Measurements from ENCODE around the gene IL26.
A peak's percentile ranks its signal among the peaks of the same experiment; 100 is the strongest.

The IL26 gene

GRCh38 chr12:68185598-68185997, 40.0 kb downstream of the IL26 start (continued):
- TF ChIP-seq, protein P1, sequence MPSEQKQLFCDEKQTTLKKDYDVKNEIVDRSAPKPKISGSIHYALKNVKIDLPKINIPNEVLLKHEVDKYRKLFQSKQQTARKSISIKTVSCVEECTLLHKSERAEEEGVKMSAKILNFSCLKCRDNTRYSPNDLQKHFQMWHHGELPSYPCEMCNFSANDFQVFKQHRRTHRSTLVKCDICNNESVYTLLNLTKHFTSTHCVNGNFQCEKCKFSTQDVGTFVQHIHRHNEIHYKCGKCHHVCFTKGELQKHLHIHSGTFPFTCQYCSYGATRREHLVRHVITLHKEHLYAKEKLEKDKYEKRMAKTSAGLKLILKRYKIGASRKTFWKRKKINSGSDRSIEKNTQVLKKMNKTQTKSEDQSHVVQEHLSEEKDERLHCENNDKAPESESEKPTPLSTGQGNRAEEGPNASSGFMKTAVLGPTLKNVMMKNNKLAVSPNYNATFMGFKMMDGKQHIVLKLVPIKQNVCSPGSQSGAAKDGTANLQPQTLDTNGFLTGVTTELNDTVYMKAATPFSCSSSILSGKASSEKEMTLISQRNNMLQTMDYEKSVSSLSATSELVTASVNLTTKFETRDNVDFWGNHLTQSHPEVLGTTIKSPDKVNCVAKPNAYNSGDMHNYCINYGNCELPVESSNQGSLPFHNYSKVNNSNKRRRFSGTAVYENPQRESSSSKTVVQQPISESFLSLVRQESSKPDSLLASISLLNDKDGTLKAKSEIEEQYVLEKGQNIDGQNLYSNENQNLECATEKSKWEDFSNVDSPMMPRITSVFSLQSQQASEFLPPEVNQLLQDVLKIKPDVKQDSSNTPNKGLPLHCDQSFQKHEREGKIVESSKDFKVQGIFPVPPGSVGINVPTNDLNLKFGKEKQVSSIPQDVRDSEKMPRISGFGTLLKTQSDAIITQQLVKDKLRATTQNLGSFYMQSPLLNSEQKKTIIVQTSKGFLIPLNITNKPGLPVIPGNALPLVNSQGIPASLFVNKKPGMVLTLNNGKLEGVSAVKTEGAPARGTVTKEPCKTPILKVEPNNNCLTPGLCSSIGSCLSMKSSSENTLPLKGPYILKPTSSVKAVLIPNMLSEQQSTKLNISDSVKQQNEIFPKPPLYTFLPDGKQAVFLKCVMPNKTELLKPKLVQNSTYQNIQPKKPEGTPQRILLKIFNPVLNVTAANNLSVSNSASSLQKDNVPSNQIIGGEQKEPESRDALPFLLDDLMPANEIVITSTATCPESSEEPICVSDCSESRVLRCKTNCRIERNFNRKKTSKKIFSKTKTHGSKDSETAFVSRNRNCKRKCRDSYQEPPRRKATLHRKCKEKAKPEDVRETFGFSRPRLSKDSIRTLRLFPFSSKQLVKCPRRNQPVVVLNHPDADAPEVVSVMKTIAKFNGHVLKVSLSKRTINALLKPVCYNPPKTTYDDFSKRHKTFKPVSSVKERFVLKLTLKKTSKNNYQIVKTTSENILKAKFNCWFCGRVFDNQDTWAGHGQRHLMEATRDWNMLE (tag by site-specific recombination; conservative IDR thresholded peaks at IDR 0.05; ENCODE audit: low read depth) = no peak
- TF ChIP-seq ZBTB44 (tag by site-specific recombination; IDR thresholded peaks at IDR 0.05) (no peak), ZNF548 (tag by site-specific recombination; IDR thresholded peaks at IDR 0.05) (no peak)

DNA sequence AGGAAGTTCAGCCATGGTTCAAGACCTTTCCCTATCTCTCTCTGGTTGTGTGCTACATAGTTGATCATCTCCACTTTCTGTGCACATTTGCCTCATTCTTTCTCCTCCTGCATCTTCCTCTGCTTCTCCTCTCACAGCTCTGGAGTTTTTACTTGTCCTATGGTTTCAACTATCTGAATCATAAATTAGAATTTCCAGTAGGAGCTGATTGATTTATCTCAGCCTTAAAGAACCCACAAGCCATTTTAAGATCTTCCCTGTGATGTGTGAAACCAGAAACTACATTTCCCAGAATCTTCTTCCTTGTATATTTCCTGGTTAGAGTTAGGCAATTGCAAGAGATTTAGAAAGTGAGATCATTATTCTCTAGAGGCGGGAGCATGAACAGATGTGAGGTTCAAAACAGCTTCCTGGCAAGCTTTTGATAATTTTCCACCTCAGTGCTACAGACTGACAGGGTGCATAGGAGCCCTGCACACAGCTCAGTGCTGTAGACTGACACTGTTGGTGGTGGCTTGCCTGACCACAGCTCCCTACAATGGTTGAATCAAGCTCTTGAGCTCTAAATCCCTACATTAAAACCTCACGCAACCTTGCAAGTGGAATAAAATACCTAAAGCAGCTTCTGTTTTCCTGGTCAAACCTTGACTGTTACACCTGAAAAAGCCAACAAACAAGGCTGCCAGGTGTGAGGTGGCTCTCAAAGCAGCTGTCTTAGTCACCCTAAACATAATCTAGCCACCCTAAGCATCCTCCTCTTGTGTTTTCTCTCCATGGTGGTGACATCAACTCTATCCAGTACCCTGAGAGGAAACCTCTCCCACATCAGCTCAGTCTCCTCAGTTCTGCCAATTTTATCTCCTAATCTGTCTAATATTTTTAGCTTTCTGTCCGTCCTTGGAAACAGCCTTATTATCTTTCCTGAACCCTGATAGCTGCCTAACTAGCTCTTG, 44.5 kb downstream of the IL26 start:
- ChIA-PET POLR2A (no interaction called here), CTCF (interaction anchor here (0.9 to 1.0 kb wide), 2 partner anchors 136 to 137 kb away, joined by 3 read pairs; no protein-coding TSS in a partner anchor)
- Histone ChIP-seq H3K27ac (ENCODE audit: extremely low read depth, low read depth, low read length) (no peak overlapping the region), H3K9me3 (ENCODE audit: control insufficient read depth, insufficient read depth, low read depth, low read length) (no peaks in the 10 kb centered on the region), H3K36me3 (ENCODE audit: control insufficient read depth in 2 of 2, insufficient read depth in 1 of 2, low read length in 2 of 2) (no peaks in the 10 kb centered on the region), H3K4me3 (ENCODE audit: low read depth, low read length) (no peak overlapping the region), H3K4me1 (ENCODE audit: control insufficient read depth, insufficient read depth, low read length) (no peaks in the 10 kb centered on the region)
- TF ChIP-seq ZNF366 (tag by site-specific recombination; conservative IDR thresholded peaks at IDR 0.05) (no peak), ATF2 (tag by site-specific recombination; IDR thresholded peaks at IDR 0.05; ENCODE audit: low read depth) (no peak), ZNF335 (tag by site-specific recombination; conservative IDR thresholded peaks at IDR 0.05) (0 out of 2 replicates have a peak, but pooled peaks have one; percentile 19), ZNF140 (tag by site-specific recombination; IDR thresholded peaks at IDR 0.05) (no peak)

DNA sequence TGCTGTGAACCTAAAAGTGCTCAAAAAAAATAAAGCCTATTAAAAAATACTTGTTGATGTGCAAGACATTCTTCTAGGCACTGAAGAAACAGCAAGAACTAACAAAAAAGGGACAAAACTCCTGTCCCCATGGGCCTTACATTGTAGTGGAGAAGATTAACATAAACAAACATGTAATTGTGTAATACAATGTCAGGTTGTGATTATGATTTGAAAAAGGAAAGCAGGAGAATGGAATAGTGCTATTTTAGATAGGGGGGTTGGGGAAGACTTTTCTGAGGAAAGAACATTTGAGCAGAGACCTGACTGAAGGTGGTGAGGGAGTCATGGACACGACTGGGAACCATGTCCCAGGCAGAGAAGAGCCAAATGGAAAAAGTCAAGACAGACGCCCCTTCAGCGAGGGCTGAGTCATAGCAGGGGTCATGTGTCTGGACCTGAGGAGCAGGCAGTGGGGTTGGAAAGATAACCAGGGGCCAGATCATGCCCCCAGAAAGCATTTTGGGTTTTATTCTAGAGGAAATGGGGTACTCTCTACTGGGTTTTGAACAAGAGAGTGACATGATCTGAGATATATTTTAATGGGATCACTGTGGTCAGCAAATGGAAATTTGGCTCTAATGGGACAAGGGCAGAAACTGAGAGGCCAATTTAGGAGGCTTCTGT, 46.7 kb downstream of the IL26 start:
- Histone ChIP-seq H3K4me3 (ENCODE audit: low read depth, low read length) (no peak overlapping the region), H3K27ac (ENCODE audit: extremely low read depth, low read depth, low read length) (no peak overlapping the region), H3K4me1 (ENCODE audit: control insufficient read depth, insufficient read depth, low read length) (no peaks in the 10 kb centered on the region), H3K9me3 (ENCODE audit: control insufficient read depth, insufficient read depth, low read depth, low read length) (no peaks in the 10 kb centered on the region), H3K36me3 (ENCODE audit: control insufficient read depth in 2 of 2, insufficient read depth in 1 of 2, low read length in 2 of 2) (no peaks in the 10 kb centered on the region)
- TF ChIP-seq, protein P2, sequence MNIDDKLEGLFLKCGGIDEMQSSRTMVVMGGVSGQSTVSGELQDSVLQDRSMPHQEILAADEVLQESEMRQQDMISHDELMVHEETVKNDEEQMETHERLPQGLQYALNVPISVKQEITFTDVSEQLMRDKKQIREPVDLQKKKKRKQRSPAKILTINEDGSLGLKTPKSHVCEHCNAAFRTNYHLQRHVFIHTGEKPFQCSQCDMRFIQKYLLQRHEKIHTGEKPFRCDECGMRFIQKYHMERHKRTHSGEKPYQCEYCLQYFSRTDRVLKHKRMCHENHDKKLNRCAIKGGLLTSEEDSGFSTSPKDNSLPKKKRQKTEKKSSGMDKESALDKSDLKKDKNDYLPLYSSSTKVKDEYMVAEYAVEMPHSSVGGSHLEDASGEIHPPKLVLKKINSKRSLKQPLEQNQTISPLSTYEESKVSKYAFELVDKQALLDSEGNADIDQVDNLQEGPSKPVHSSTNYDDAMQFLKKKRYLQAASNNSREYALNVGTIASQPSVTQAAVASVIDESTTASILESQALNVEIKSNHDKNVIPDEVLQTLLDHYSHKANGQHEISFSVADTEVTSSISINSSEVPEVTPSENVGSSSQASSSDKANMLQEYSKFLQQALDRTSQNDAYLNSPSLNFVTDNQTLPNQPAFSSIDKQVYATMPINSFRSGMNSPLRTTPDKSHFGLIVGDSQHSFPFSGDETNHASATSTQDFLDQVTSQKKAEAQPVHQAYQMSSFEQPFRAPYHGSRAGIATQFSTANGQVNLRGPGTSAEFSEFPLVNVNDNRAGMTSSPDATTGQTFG (tag by site-specific recombination; IDR thresholded peaks at IDR 0.05; ENCODE audit: borderline replicate concordance) = no peak
- TF ChIP-seq ZNF26 (tag by site-specific recombination; IDR thresholded peaks at IDR 0.05) (no peak), ZNF555 (tag by site-specific recombination; conservative IDR thresholded peaks at IDR 0.05) (no peak), RBAK (tag by site-specific recombination; IDR thresholded peaks at IDR 0.05) (no peak), GFI1B (tag by site-specific recombination; IDR thresholded peaks at IDR 0.05) (no peak), ZNF610 (tag by site-specific recombination; IDR thresholded peaks at IDR 0.05; ENCODE audit: borderline replicate concordance) (no peak), ZNF202 (tag by site-specific recombination; IDR thresholded peaks at IDR 0.05; ENCODE audit: borderline replicate concordance) (no peak), ZNF658 (tag by site-specific recombination; IDR thresholded peaks at IDR 0.05) (no peak), SETDB1 (IDR thresholded peaks at IDR 0.05; ENCODE audit: insufficient read length, low read length) (no peak), ZNF561 (tag by site-specific recombination; IDR thresholded peaks at IDR 0.05; ENCODE audit: borderline replicate concordance) (no peak)
- CTCF ChIA-PET = interaction anchor here (0.9 kb wide), 1 partner anchor 21 kb away, joined by 3 read pairs; no protein-coding TSS in a partner anchor
- POLR2A ChIA-PET = no interaction called here
